ENCODE measurements around the gene GNAT2.

GRCh38 chr1:109634771-109635750 is 15.6 kb upstream of the GNAT2 start:
- TF ChIP-seq CTCF (IDR thresholded peaks at IDR 0.05; ENCODE audit: low read length) (no peak), EZH2 (IDR thresholded peaks at IDR 0.05; ENCODE audit: borderline replicate concordance, low read length) (no peak)
